Adrenal gland (tissue), 12 donors: ENCODE measurements around the gene C5orf24. TPM values are rescaled to one million over a fixed set of nuclear protein-coding genes. Genes with fewer than 3 reads are reported as not detected.

Source experiments
- DNase-seq, 7 donors: peaks; one replicate each; pipeline ENCODE4 v3.0.0-alpha.2; 2019 to 2020
- H3K27ac ChIP-seq, 5 donors: fragments of 200-600 bp; sonication (generic) in 4 of 5; 1 replicate in 3 of 5; 2 replicates in 2 of 5; pipeline versions ENCODE4 v1.5.1 to v1.8.0; 2016 to 2020; ENCODE audit warnings: mild to moderate bottlenecking in 1 of 5
- H3K27me3 ChIP-seq: fragments of 200-600 bp; 2 replicates; pipeline ENCODE4 v1.8.0; 2021
- H3K36me3 ChIP-seq, 2 donors: fragments of 200-600 bp; replicated peaks in 1 of 2; 1 replicate in 1 of 2; 2 replicates in 1 of 2; pipeline versions ENCODE4 v1.5.1 to v1.8.0; 2018 to 2022
- H3K4me1 ChIP-seq, 2 donors: fragments of 200-600 bp; replicated peaks in 1 of 2; 1 replicate in 1 of 2; 2 replicates in 1 of 2; pipeline versions ENCODE4 v1.5.1 to v1.8.0; 2018 to 2021
- H3K4me3 ChIP-seq, 4 donors: fragments of 200-600 bp; sonication (generic) in 3 of 4; one replicate each; pipeline ENCODE4 v1.5.1; 2016 to 2018
- H3K9me3 ChIP-seq, 3 donors: fragments of 200-600 bp; sonication (generic) in 1 of 3; replicated peaks in 1 of 3; 1 replicate in 2 of 3; 2 replicates in 1 of 3; pipeline versions ENCODE4 v1.5.1 to v1.8.0; 2016 to 2021
- POLR2A ChIP-seq, 2 donors: fragments of 450-650 bp; IDR thresholded peaks; one replicate each; pipeline ENCODE4 v1.6.1; 2017; ENCODE audit warnings: antibody characterized with exemption in 2 of 2, mild to moderate bottlenecking in 2 of 2, moderate library complexity in 1 of 2
- WGBS, 4 donors: extraction: QIAGEN DNeasy Blood & Tissue Kit in 2 of 4; methylation state at CpG; one replicate each; pipeline versions ENCODE4 v1.1.5 to v1.1.7; 2013 to 2017; 5-methylcytosine and 5-hydroxymethylcytosine counted together
- intact Hi-C, 2 donors: fragments of 100-400 bp; cut with DNase I; formaldehyde crosslinking; loops; one replicate each; pipeline versions ENCODE4 v1.14.1 to v1.15.0; 2022 to 2023
- polyA plus RNA-seq, 3 donors: library from polyadenylated mRNA; stranded (reverse); fragments of 200-250 nt in 2 of 3; fragments of 350-450 nt in 1 of 3; fragmentation: Illumina TruSeq in 1 of 3; extraction: RNeasy Lipid Tissue Mini Kit (QIAGEN cat#74804) in 1 of 3; gene quantifications; one replicate each; pipeline ENCODE4 v1.2.3, GENCODE V29; 2013 to 2014
- total RNA-seq, 9 donors: library from RNA; depleted of rRNA in 4 of 9; stranded (reverse); fragments of >200 nt in 4 of 9; fragments of 120-200 nt in 1 of 9; fragmentation: NEBNext Ultra II Directional in 1 of 9; extraction: Animal tissue kit (Norgen Biotek cat#: 25700) in 1 of 9; gene quantifications; one replicate each; pipeline versions ENCODE4 v1.1.0 to v1.2.4, GENCODE V29; 2013 to 2023
- TF ChIP-seq, protein P1 (sequence below), 6 experiments: fragments of 450-650 bp in 4 of 6; fragments of 200-600 bp in 2 of 6; sonication (generic) in 1 of 6; IDR thresholded peaks; 1 replicate in 5 of 6; 2 replicates in 1 of 6; pipeline versions ENCODE4 v1.5.1 to v1.8.0; 2016 to 2021; ENCODE audit warnings: antibody characterized with exemption in 6 of 6, mild to moderate bottlenecking in 2 of 6, moderate library complexity in 1 of 6
- donor health status: healthy with polysubstance abuse.
- donor health status: Bipolar disorder and iron deficiency.
- donor health status: DM: yes; HTN: yes; CAD: no.
- donor health status: DM: no; HTN: no; CAD: no.
- donor health status: DM: no; HTN: no; CAD: no.
- donor health status: DM: yes; HTN: yes; CAD: no.

The C5orf24 gene
- total and polyA plus RNA-seq, 12 donors: 13.5 to 68.2 (median 42.4) TPM

DNA sequence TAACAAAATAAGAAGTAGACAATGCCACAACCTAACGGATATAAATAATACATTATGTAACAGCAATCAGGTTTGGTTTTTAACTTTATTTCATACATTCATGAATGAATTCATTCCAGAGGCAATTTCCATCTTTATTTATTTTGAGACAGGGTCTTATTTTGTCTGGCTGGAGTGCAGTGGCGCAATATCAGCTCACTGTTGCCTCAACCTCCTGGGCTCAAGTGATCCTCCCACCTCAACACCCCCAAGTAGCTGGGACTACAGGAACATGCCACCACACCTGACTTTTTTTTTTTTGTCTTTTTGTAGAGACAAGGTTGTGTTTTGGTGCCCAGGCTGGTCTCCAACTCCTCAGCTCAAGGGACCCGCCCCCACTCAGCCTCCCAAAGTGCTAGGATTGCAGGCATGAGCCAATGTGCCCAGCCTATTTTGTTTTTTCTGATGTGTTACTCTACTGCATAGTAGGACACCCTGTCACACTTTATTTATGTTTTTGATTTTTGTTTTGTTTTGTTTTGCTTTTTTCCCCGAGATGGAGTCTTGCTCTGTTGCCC is 26.3 kb upstream of the C5orf24 start:
- DNase-seq: no peak
- Histone ChIP-seq H3K9me3 (no peaks in the 10 kb centered on the region), H3K27ac (peak overlapping the region in 3 of 5 donors; percentile 10 to 19 (median 15)), H3K36me3 (peaks cover 0 to 66% of the 10 kb centered on the region in 2 donors), H3K4me3 (no peak overlapping the region), H3K4me1 (no peaks in the 10 kb centered on the region), H3K27me3 (no peaks in the 10 kb centered on the region)
- no peak for TF ChIP-seq POLR2A (IDR thresholded peaks at IDR 0.05)
- TF ChIP-seq, protein P1, sequence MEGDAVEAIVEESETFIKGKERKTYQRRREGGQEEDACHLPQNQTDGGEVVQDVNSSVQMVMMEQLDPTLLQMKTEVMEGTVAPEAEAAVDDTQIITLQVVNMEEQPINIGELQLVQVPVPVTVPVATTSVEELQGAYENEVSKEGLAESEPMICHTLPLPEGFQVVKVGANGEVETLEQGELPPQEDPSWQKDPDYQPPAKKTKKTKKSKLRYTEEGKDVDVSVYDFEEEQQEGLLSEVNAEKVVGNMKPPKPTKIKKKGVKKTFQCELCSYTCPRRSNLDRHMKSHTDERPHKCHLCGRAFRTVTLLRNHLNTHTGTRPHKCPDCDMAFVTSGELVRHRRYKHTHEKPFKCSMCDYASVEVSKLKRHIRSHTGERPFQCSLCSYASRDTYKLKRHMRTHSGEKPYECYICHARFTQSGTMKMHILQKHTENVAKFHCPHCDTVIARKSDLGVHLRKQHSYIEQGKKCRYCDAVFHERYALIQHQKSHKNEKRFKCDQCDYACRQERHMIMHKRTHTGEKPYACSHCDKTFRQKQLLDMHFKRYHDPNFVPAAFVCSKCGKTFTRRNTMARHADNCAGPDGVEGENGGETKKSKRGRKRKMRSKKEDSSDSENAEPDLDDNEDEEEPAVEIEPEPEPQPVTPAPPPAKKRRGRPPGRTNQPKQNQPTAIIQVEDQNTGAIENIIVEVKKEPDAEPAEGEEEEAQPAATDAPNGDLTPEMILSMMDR (IDR thresholded peaks at IDR 0.05): no peak
- intact Hi-C loops: no loop called here
- 88 to 92% (median 89%) methylated on average over 4 of the region's 4 CpGs for WGBS, 4 donors

DNA sequence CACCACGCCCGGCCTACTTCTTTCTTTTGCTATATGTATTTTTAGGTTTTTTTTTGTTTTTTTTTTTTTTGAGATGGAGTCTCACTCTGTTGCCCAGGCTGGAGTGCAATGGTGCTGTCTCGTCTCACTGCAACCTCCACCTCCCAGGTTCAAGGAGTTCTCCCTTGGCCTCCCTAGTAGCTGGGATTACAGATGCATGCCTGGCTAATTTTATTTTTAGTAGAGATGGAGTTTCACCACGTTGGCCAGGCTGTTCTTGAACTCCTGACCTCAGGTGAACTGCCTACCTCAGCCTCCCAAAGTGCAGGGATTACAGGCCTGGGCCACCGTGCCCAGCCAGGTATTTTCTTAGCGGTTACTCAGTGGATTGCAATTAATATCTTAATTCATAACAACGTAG is 23.9 kb upstream of the C5orf24 start:
- 84 to 90% (median 87%) methylated on average over 7 of the region's 7 CpGs for WGBS, 4 donors
- H3K4me1 ChIP-seq: no peaks in the 10 kb centered on the region
- H3K27ac ChIP-seq: no peak overlapping the region
- intact Hi-C loops: no loop called here
- no peaks in the 10 kb centered on the region for H3K9me3 ChIP-seq
- peaks cover 0 to 59% of the 10 kb centered on the region in 2 donors for H3K36me3 ChIP-seq
- H3K4me3 ChIP-seq: no peak overlapping the region
- no peaks in the 10 kb centered on the region for H3K27me3 ChIP-seq
- no peak for DNase-seq
- no peak for TF ChIP-seq POLR2A (IDR thresholded peaks at IDR 0.05)
- TF ChIP-seq, protein P1 (IDR thresholded peaks at IDR 0.05): no peak

DNA sequence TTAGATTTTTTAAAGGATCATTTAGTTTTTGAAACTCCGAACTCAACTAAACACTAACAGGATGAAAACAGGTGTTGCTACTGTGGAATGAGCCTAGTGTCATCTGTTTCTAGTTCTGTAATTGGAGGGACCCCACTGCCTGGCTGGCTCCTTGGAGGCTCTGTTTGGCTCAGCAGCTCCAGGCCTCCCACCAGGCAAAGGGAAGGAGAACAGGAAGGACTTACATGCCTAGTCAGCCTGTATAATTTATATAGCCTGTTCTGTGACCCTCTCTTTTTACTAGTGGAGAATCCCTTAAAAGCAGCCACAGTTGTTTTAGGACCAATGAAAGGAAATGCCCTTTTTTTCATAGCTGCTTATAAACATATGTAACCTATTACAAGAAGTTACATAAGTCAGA is 21.1 kb upstream of the C5orf24 start:
- Histone ChIP-seq H3K36me3 (peaks cover 0 to 55% of the 10 kb centered on the region in 2 donors), H3K4me1 (no peaks in the 10 kb centered on the region), H3K9me3 (no peaks in the 10 kb centered on the region), H3K4me3 (no peak overlapping the region), H3K27me3 (no peaks in the 10 kb centered on the region), H3K27ac (no peak overlapping the region)
- intact Hi-C loops: no loop called here
- no peak for TF ChIP-seq POLR2A (IDR thresholded peaks at IDR 0.05)
- TF ChIP-seq, protein P1 (IDR thresholded peaks at IDR 0.05): no peak
- WGBS, 4 donors: 97 to 100% (median 100%) methylated on average over 1 of the region's 1 CpG
- DNase-seq: no peak

DNA sequence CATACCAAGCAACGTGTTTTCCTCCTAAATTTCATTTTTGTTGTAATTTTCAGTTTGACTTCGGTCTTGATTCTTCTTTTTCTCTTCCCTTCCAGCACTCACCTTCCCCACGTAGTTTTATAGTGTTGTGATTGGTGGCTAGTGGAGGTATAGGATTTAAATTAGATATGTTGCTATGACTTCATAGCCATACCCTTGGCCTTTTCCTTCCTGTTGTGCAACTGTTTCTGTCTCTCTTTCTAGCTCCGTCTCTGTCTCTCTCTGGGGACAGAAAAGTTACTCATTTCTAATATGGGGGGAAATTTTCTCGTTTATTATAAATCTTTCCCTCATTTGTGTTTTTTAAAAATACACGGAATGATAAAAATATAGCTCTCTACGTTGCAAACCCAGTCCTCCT is 20.6 kb upstream of the C5orf24 start:
- Histone ChIP-seq H3K27me3 (no peaks in the 10 kb centered on the region), H3K4me3 (no peak overlapping the region), H3K4me1 (no peaks in the 10 kb centered on the region), H3K9me3 (no peaks in the 10 kb centered on the region), H3K36me3 (peaks cover 0 to 51% of the 10 kb centered on the region in 2 donors), H3K27ac (no peak overlapping the region)
- DNase-seq: no peak
- intact Hi-C loops: no loop called here
- TF ChIP-seq POLR2A (IDR thresholded peaks at IDR 0.05): no peak
- TF ChIP-seq, protein P1 (IDR thresholded peaks at IDR 0.05): no peak
- 81 to 85% (median 84%) methylated on average over 7 of the region's 7 CpGs for WGBS, 4 donors
